GM12878 (cell line): ENCODE measurements around the gene ESRRB. TPM values are rescaled to one million over a fixed set of nuclear protein-coding genes. Genes with fewer than 3 reads are reported as not detected.

ENCODE experiments used
- ATAC-seq: fragments of 200-7000 bp; cut with Tn5 transposase; 3 replicates; pipeline ENCODE4 v1.9.1; 2020; ENCODE audit warnings: mild to moderate bottlenecking, moderate library complexity
- BruUV-seq: library from RNA; stranded (reverse); fragments of 400-500 nt; replicated peaks from 2 replicates; lab custom pipeline; 2021; lab: Mats Ljungman, UMichigan
- CTCF ChIA-PET: fragments of 300-600 bp; sonication (Branson Sonifier 250); formaldehyde crosslinking; extraction: SDS; loops from one replicate; lab custom pipeline; 2021; ENCODE audit warnings: inconsistent platforms; lab: Yijun Ruan, JAX
- POLR2A ChIA-PET: fragments of 350-600 bp; formaldehyde crosslinking; extraction: SDS; loops from one replicate; lab custom pipeline; 2021; ENCODE audit warnings: inconsistent platforms; lab: Charles Lee
- RAD21 ChIA-PET: fragments of 300-600 bp; sonication (Branson Sonifier 250); formaldehyde crosslinking; loops from one replicate; lab custom pipeline; 2023; ENCODE audit warnings: antibody characterized with exemption; ENCODE audit not compliant: unreplicated experiment; lab: Charles Lee
- SMC1A ChIA-PET: fragments of 300-600 bp; sonication (Branson Sonifier 250); formaldehyde crosslinking; loops from one replicate; lab custom pipeline; 2023; ENCODE audit not compliant: unreplicated experiment, uncharacterized antibody; lab: Charles Lee
- DNase-seq: peaks from one replicate; pipeline ENCODE4 v3.0.0-alpha.2; 2011; ENCODE audit warnings: low read depth, low spot score
- FAIRE-seq: peaks from 3 replicates; lab custom pipeline; 2011; peaks lifted over from hg19 to GRCh38; lab: Jason Lieb, UNC
- H2AFZ ChIP-seq: 2 replicates; pipeline ENCODE4 v1.6.0; 2011; ENCODE audit warnings: low read depth, low read length, control low read depth; ENCODE audit not compliant: control insufficient read depth
- H3K27ac ChIP-seq: 2 replicates; pipeline ENCODE4 v1.5.1; 2011; ENCODE audit warnings: control low read depth; ENCODE audit not compliant: control insufficient read depth, insufficient read depth
- H3K27me3 ChIP-seq, 2 experiments: replicated peaks in 1 of 2; 2 replicates each; pipeline versions ENCODE4 v1.6.0 to v1.6.1; 2011; ENCODE audit warnings: low read length in 1 of 2; ENCODE audit not compliant: control insufficient read depth in 2 of 2, insufficient read depth in 2 of 2
- H3K36me3 ChIP-seq, 2 experiments: 2 replicates each; pipeline ENCODE4 v1.5.1; 2011; ENCODE audit warnings: low read length in 1 of 2; ENCODE audit not compliant: control insufficient read depth in 2 of 2, insufficient read depth in 2 of 2
- H3K4me1 ChIP-seq: 2 replicates; pipeline ENCODE4 v1.6.1; 2011; ENCODE audit warnings: mild to moderate bottlenecking, low read length, moderate library complexity, mixed read lengths; ENCODE audit not compliant: control insufficient read depth, insufficient read depth
- H3K4me2 ChIP-seq: 2 replicates; pipeline ENCODE4 v1.6.0; 2011; ENCODE audit warnings: control low read depth; ENCODE audit not compliant: control insufficient read depth, insufficient read depth
- H3K4me3 ChIP-seq: fragments of 200-600 bp; sonication (generic); 2 replicates; pipeline ENCODE4 v1.5.1; 2016
- H3K79me2 ChIP-seq: 2 replicates; pipeline ENCODE4 v1.6.0; 2011; ENCODE audit warnings: low read length; ENCODE audit not compliant: control insufficient read depth, insufficient read depth
- H3K9ac ChIP-seq: 2 replicates; pipeline ENCODE4 v1.8.0; 2011; ENCODE audit warnings: low read length, control low read depth, mixed read lengths; ENCODE audit not compliant: control insufficient read depth, insufficient read depth
- H3K9me3 ChIP-seq: replicated peaks from 3 replicates; pipeline ENCODE4 v1.5.1; 2011; ENCODE audit warnings: mild to moderate bottlenecking, low read length; ENCODE audit not compliant: control insufficient read depth, insufficient read depth
- H4K20me1 ChIP-seq: 2 replicates; pipeline ENCODE4 v1.6.0; 2011; ENCODE audit not compliant: control insufficient read depth, insufficient read depth
- ATF7 ChIP-seq: fragments of 450-650 bp; IDR thresholded peaks from 2 replicates; pipeline ENCODE4 v1.6.1; 2016; ENCODE audit warnings: low read depth, mild to moderate bottlenecking
- CEBPB ChIP-seq, 2 experiments: fragments of 150-350 bp in 1 of 2; IDR thresholded peaks; 2 replicates each; pipeline ENCODE4 v1.6.1; 2012 to 2014; ENCODE audit warnings: low read depth in 2 of 2, low read length in 2 of 2, borderline replicate concordance in 1 of 2, inconsistent platforms in 1 of 2
- ELK1 ChIP-seq: IDR thresholded peaks from 2 replicates; pipeline ENCODE4 v1.6.1; 2012; ENCODE audit warnings: low read depth, low read length, improper control_type of control experiment
- EP300 ChIP-seq, 2 experiments: fragments of 150-350 bp in 1 of 2; IDR thresholded peaks; 2 replicates each; pipeline ENCODE4 v1.6.1; 2011 to 2012; ENCODE audit warnings: low read depth in 2 of 2, low read length in 2 of 2, borderline replicate concordance in 1 of 2, improper control_type of control experiment in 1 of 2, inconsistent platforms in 1 of 2; ENCODE audit not compliant: control insufficient read depth in 1 of 2
- FOXM1 ChIP-seq: IDR thresholded peaks from 2 replicates; pipeline ENCODE4 v1.6.1; 2012; ENCODE audit warnings: low read depth, mild to moderate bottlenecking, inconsistent platforms, low read length, moderate library complexity
- GABPA ChIP-seq: IDR thresholded peaks from 2 replicates; pipeline ENCODE4 v1.6.1; 2014; ENCODE audit warnings: antibody characterized with exemption, low read depth, mild to moderate bottlenecking, inconsistent platforms
- HSF1 ChIP-seq: fragments of 150-350 bp; IDR thresholded peaks from 2 replicates; pipeline ENCODE4 v1.6.1; 2014; ENCODE audit warnings: mild to moderate bottlenecking, low read depth, low read length
- IKZF1 ChIP-seq: fragments of 450-650 bp; conservative IDR thresholded peaks from 2 replicates; pipeline ENCODE4 v1.6.1; 2017; ENCODE audit warnings: antibody characterized with exemption, mild to moderate bottlenecking
- IRF3 ChIP-seq: fragments of 450-650 bp; IDR thresholded peaks from 2 replicates; pipeline ENCODE4 v1.6.1; 2014; ENCODE audit warnings: mild to moderate bottlenecking
- MXI1 ChIP-seq: fragments of 150-350 bp; IDR thresholded peaks from 2 replicates; pipeline ENCODE4 v1.6.1; 2011; ENCODE audit warnings: low read depth, mild to moderate bottlenecking, inconsistent platforms, low read length, improper control_type of control experiment
- MYC ChIP-seq: IDR thresholded peaks from 2 replicates; pipeline ENCODE4 v1.6.1; 2011; ENCODE audit warnings: mild to moderate bottlenecking, low read length, moderate library complexity, inconsistent platforms; ENCODE audit not compliant: insufficient read depth, insufficient replicate concordance, insufficient read length, severe bottlenecking
- PML ChIP-seq: IDR thresholded peaks from 2 replicates; pipeline ENCODE4 v1.6.1; 2012; ENCODE audit warnings: low read length, inconsistent platforms
- RBBP5 ChIP-seq: fragments of 200-600 bp; sonication (generic); conservative IDR thresholded peaks from 2 replicates; pipeline ENCODE4 v1.6.1; 2016
- SMC3 ChIP-seq: IDR thresholded peaks from 2 replicates; pipeline ENCODE4 v1.6.1; 2011; ENCODE audit warnings: low read length, improper control_type of control experiment, borderline replicate concordance
- SREBF2 ChIP-seq: IDR thresholded peaks from 2 replicates; pipeline ENCODE4 v1.6.1; 2012; ENCODE audit warnings: mild to moderate bottlenecking, low read length
- TAF1 ChIP-seq: IDR thresholded peaks from 2 replicates; pipeline ENCODE4 v1.6.1; 2011; ENCODE audit warnings: mild to moderate bottlenecking, low read depth, low read length, borderline replicate concordance
- USF1 ChIP-seq: IDR thresholded peaks from 2 replicates; pipeline ENCODE4 v1.6.1; 2011; ENCODE audit warnings: borderline replicate concordance, low read depth, mild to moderate bottlenecking, moderate library complexity, mixed read lengths, low read length; ENCODE audit not compliant: insufficient read depth; ENCODE audit errors: extremely low read length
- WGBS: methylation state at CpG from one replicate; pipeline ENCODE4 v1.1.6; 2016; ENCODE audit warnings: low lambda C conversion rate; ENCODE audit not compliant: insufficient replicate concordance, insufficient coverage; ENCODE audit errors: missing lambda C conversion rate; 5-methylcytosine and 5-hydroxymethylcytosine counted together
- in situ Hi-C: fragments of 300-500 bp; cut with MboI; formaldehyde crosslinking; loops from 9 replicates; pipeline ENCODE4 v1.14.3; 2018; ENCODE audit warnings: mixed read lengths
- intact Hi-C: fragments of 100-400 bp; cut with micrococcal nuclease; formaldehyde crosslinking; loops from one replicate; pipeline ENCODE4 v1.14.2; 2022; ENCODE audit not compliant: unreplicated experiment
- polyA plus RNA-seq, 11 experiments: library from polyadenylated mRNA; depleted of rRNA in 4 of 11; unstranded in 6 of 11; stranded (reverse) in 5 of 11; fragments of >200 nt; fragmentation: Nextera tagmentation in 4 of 11; fragmentation: Illumina TruSeq in 1 of 11; extraction: Ambion mirVana in 4 of 11; extraction: Trizol in 1 of 11; gene quantifications; 1 replicate in 1 of 11; 2 replicates in 10 of 11; pipeline versions ENCODE4 v1.2.1 to v1.2.3, GENCODE V29; 2011 to 2016; ENCODE audit warnings: inconsistent platforms in 2 of 11, missing spikeins in 2 of 11, low read depth in 1 of 11
- total RNA-seq, 4 experiments: library from RNA; depleted of rRNA in 3 of 4; stranded (reverse); fragments of >200 nt in 3 of 4; fragmentation: Illumina TruSeq in 1 of 4; extraction: Trizol in 1 of 4; gene quantifications; 2 replicates each; pipeline versions ENCODE4 v1.2.1 to v1.2.3, GENCODE V29; 2013 to 2021

Gene ESRRB
- total and polyA plus RNA-seq, 10 of the 15 experiments (the other 5 are each of a cell fraction or from before 2014, with no cell fraction given) = 0.03 to 0.73 (median 0.11) TPM; not detected in 6

GRCh38 chr14:76439237-76439775 lies 63.4 kb downstream of the ESRRB start:
- TF ChIP-seq IRF3 = no peak
- TF ChIP-seq CEBPB (IDR thresholded peaks at IDR 0.05; ENCODE audit: borderline replicate concordance in 1 of 2, low read depth in 2 of 2, low read length in 2 of 2) = no peak
- no peak for TF ChIP-seq IKZF1
- no peak for TF ChIP-seq TAF1
- no peak for TF ChIP-seq MXI1
- TF ChIP-seq GABPA = no peak
- TF ChIP-seq PML = no peak
- TF ChIP-seq SMC3 = no peak
- TF ChIP-seq ELK1 = no peak
- no peak for TF ChIP-seq SREBF2
- no peak for TF ChIP-seq ATF7
- TF ChIP-seq HSF1 = no peak
- no peak for TF ChIP-seq FOXM1
- no peak for TF ChIP-seq USF1
- no peak for TF ChIP-seq RBBP5
- TF ChIP-seq EP300 (IDR thresholded peaks at IDR 0.05; ENCODE audit: borderline replicate concordance in 1 of 2, control insufficient read depth in 1 of 2, low read depth in 2 of 2, low read length in 2 of 2) = no peak
- no peak for TF ChIP-seq MYC
- ChIA-PET RAD21 (no interaction called here), POLR2A (no interaction called here), CTCF (no interaction called here), SMC1A (no interaction called here)
- H4K20me1 ChIP-seq = no peaks in the 10 kb centered on the region
- FAIRE-seq (no peak), ATAC-seq (no peak), DNase-seq (no peak)
- in situ Hi-C loops = no loop called here
- no peaks in the 10 kb centered on the region for H3K36me3 ChIP-seq
- no peak overlapping the region for H3K27ac ChIP-seq
- no peak overlapping the region for H2AFZ ChIP-seq
- H3K27me3 ChIP-seq = peaks cover 0 to 5% of the 10 kb centered on the region in 2 experiments; a peak in 3 of 4 replicates
- no peak overlapping the region for H3K4me2 ChIP-seq
- 60% methylated on average over 30 of the region's 33 CpGs for WGBS
- BruUV-seq = no TSS peak
- H3K9ac ChIP-seq = no peak overlapping the region
- no peaks in the 10 kb centered on the region for H3K4me1 ChIP-seq
- no peaks in the 10 kb centered on the region for H3K79me2 ChIP-seq
- H3K9me3 ChIP-seq = no peaks in the 10 kb centered on the region
- H3K4me3 ChIP-seq = no peak overlapping the region
- intact Hi-C loops = no loop called here
